NCI-H187 (cell line): ENCODE measurements around the gene RINT1.

ENCODE experiments used
- DNase-seq, 2 experiments: peaks; one replicate each; lab custom pipeline; 2025; lab: John Stamatoyannopoulos, UW

RINT1 gene

GRCh38 chr7:105599551-105599950 is 67.5 kb downstream of the RINT1 start:
- DNase-seq = no peak

- DNase-seq = no peak
Observed at GRCh38 chr7:105600720-105601550, 68.9 kb downstream of the RINT1 start.

- no peak for DNase-seq
Observed at GRCh38 chr7:105602325-105603305, 70.6 kb downstream of the RINT1 start.

GRCh38 chr7:105610165-105610930 is 78.3 kb downstream of the RINT1 start:
- no peak for DNase-seq

- no peak for DNase-seq
Observed at GRCh38 chr7:105611856-105612775, 80.1 kb downstream of the RINT1 start.

GRCh38 chr7:105612806-105613205 is 80.8 kb downstream of the RINT1 start:
- no peak for DNase-seq

- DNase-seq = no peak
Observed at GRCh38 chr7:105613611-105614330, 81.8 kb downstream of the RINT1 start.

- no peak for DNase-seq
Observed at GRCh38 chr7:105614341-105614840, 82.4 kb downstream of the RINT1 start.
